Suprapubic skin (tissue), 4 donors: ENCODE results near the gene OMG.

Experiments used
- EP300 ChIP-seq: sonication (generic); formaldehyde crosslinking; IDR thresholded peaks from one replicate; pipeline ENCODE4 v1.6.1; 2017; ENCODE audit warnings: antibody characterized with exemption
- POLR2A ChIP-seq, 2 donors: fragments of 450-650 bp; IDR thresholded peaks; one replicate each; pipeline ENCODE4 v1.6.1; 2017; ENCODE audit warnings: antibody characterized with exemption in 2 of 2, mild to moderate bottlenecking in 2 of 2, moderate library complexity in 2 of 2
- POLR2AphosphoS5 ChIP-seq, 3 donors: sonication (generic); formaldehyde crosslinking; IDR thresholded peaks; one replicate each; pipeline ENCODE4 v1.6.1; 2017; ENCODE audit warnings: antibody characterized with exemption in 3 of 3
- TF ChIP-seq, protein P1 (sequence below), 2 donors: fragments of 200-600 bp in 1 of 2; fragments of 450-650 bp in 1 of 2; sonication (generic) in 1 of 2; IDR thresholded peaks; one replicate each; pipeline ENCODE4 v1.5.1; 2016 to 2019; ENCODE audit warnings: antibody characterized with exemption in 2 of 2, mild to moderate bottlenecking in 1 of 2, moderate library complexity in 1 of 2

DNA sequence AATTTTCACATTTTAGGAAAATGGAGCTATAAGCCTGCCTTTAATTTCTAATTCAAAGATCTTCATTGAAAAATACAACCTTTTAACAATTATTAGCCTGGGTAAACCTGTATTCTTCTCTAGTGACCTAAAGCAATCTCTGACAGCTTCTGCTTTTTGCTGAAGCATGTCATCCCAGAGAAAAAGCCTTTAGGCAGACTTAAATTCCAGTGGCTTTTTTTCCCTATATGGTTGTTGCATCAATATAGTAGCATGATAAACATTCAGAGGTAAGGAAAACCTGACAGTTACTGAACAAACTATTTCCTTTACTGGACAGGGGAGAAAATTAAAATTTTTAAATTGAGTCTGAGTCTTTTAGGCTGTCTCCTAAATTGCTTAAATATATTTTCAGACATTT is 32.2 kb upstream of the OMG start:
- TF ChIP-seq, protein P1, sequence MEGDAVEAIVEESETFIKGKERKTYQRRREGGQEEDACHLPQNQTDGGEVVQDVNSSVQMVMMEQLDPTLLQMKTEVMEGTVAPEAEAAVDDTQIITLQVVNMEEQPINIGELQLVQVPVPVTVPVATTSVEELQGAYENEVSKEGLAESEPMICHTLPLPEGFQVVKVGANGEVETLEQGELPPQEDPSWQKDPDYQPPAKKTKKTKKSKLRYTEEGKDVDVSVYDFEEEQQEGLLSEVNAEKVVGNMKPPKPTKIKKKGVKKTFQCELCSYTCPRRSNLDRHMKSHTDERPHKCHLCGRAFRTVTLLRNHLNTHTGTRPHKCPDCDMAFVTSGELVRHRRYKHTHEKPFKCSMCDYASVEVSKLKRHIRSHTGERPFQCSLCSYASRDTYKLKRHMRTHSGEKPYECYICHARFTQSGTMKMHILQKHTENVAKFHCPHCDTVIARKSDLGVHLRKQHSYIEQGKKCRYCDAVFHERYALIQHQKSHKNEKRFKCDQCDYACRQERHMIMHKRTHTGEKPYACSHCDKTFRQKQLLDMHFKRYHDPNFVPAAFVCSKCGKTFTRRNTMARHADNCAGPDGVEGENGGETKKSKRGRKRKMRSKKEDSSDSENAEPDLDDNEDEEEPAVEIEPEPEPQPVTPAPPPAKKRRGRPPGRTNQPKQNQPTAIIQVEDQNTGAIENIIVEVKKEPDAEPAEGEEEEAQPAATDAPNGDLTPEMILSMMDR (IDR thresholded peaks at IDR 0.05) = no peak
- TF ChIP-seq POLR2AphosphoS5 (IDR thresholded peaks at IDR 0.05) (no peak), EP300 (no peak), POLR2A (IDR thresholded peaks at IDR 0.05) (no peak)
